ENCODE results near the gene MB.
"Not testable (repeated sequence)": the region's sequence is repeated elsewhere in the genome, so short reads cannot be mapped to it uniquely, and the experiment has no call there.

Gene MB

DNA sequence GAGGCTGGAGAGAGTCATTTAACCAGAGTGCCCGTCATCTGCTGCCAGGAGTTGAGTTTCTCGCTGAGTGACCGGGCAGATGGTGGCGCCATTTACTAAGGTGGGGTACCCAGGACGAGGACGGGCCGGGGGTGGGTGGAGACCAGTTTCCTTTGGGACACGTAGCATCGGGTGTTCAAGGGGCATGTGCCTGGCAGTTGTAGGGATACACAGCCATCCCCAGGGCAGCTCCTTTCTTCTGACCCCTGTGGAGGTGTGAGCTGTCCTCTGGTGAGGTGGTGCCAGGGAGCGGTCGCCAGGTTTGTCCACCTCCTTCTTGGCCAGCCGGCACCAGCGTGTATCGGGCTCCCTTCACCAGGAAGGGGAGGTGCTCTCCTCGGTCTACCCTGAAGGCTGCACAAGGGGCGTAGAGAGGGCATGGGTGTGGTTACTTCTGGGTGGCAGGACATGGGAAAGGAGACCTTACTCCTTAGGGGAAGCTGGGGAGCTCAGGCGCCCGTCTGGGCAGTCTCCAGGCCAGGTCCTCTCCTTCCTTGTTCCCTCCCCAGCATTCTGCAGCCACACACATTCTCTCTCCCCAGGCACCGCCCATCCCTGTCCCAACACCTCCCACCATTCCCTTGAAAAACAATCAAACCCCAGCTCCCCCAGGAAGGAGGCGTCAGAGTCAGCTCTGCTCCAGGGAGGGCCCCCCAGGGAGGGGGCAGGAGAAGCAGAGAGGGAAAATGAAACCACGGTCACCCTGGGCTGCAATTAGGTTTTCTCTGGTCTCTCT is 10.3 kb upstream of the MB start:
- ChIA-PET POLR2A (ENCODE audit: low non-redundant PET) (interaction anchor here (0.5 kb wide), 1 partner anchor 213 kb away, joined by 11 read pairs; no protein-coding TSS in a partner anchor), CTCF (interaction anchor here (0.5 to 0.8 kb wide), 4 partner anchors 59 to 288 kb away, joined by 3 to 5 read pairs (median 4); no protein-coding TSS in a partner anchor)
- peak; percentile 57 for DNase-seq (ENCODE audit: low spot score)
- peak overlapping the region; percentile 97 for H3K27ac ChIP-seq
- TF ChIP-seq, protein P1, sequence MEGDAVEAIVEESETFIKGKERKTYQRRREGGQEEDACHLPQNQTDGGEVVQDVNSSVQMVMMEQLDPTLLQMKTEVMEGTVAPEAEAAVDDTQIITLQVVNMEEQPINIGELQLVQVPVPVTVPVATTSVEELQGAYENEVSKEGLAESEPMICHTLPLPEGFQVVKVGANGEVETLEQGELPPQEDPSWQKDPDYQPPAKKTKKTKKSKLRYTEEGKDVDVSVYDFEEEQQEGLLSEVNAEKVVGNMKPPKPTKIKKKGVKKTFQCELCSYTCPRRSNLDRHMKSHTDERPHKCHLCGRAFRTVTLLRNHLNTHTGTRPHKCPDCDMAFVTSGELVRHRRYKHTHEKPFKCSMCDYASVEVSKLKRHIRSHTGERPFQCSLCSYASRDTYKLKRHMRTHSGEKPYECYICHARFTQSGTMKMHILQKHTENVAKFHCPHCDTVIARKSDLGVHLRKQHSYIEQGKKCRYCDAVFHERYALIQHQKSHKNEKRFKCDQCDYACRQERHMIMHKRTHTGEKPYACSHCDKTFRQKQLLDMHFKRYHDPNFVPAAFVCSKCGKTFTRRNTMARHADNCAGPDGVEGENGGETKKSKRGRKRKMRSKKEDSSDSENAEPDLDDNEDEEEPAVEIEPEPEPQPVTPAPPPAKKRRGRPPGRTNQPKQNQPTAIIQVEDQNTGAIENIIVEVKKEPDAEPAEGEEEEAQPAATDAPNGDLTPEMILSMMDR (conservative IDR thresholded peaks at IDR 0.05; ENCODE audit: low read depth) = peak; percentile 76

DNA sequence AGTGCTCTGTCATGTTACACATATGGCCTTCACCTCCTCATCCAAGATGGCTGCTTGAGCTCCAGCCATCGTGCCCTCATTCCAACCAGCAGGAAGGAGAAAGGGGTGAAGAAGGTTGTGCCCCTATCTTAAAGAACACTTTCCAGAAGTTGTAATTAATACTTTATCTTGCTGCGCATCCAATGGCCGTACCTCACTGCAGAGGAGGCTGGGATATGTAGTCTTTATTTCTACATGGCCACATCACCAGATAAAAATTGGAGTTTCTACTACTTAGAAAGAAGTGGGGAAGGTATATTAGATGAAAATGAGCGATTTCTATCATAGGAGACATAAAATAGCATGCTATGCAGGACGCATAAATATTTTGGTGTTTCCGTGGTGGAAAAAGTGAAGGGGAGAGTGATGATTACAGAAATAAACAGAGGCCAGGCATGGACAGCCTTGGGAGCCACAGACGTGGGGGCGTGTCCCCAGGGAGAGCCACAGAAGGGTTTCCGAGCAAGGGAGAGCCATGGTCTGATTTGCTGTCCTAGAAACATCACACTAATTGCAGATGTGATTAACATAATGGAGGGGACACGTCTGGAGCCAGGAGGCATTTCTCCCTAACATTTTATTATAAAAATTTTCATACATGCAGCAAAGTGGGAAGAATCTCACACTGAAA is 8.8 kb upstream of the MB start:
- DNase-seq (ENCODE audit: low spot score) = no peak
- POLR2A ChIA-PET (ENCODE audit: low non-redundant PET) = no interaction called here
- TF ChIP-seq, protein P1 (conservative IDR thresholded peaks at IDR 0.05; ENCODE audit: low read depth) = no peak
- no peak overlapping the region for H3K27ac ChIP-seq
- CTCF ChIA-PET = no interaction called here

DNA sequence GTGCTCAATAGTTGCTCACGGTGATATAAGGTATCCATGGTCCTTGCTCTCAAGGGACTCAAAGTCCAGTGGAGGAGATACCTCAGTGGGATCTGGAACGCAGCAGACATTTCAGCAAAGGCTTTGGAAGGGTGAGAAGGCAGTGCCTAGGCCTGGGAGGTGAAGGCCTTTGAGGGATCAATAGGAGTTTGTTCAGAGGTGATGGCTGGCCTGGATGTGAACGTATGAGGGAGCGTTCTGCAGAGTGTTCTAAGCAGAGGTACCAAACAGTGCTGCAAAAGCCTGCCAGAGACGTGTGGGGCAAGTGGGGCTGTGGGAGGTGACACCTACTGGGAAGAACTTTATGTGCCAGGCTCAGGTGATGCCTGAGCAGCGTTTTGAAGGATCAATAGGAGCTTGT is 7.4 kb upstream of the MB start:
- TF ChIP-seq, protein P1 (conservative IDR thresholded peaks at IDR 0.05; ENCODE audit: low read depth) = no peak

DNA sequence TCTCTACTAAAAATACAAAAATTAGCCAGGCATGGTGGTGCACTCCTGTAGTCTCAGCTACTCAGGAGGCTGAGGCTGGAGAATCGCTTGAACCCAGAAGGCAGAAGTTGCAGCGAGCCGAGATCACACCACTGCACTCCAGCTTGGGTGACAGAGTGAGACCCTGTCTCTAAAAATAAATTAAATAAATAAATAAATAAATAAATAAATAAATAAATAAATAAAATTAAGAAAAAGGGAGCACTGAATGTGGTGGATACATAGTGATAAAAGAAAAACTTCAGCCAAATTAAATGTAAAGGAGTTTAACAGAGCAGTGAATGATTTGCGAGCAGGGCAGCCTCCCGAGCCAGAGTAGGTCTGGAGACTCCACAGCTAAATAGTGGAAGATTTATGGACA is 6.8 kb upstream of the MB start:
- CTCF ChIA-PET; POLR2A ChIA-PET (ENCODE audit: low non-redundant PET); DNase-seq (ENCODE audit: low spot score); H3K27ac ChIP-seq: not testable (repeated sequence)

More for the DNA sequence above, 7.4 kb upstream of the MB start:
- no peak for DNase-seq (ENCODE audit: low spot score)
- ChIA-PET CTCF (no interaction called here), POLR2A (ENCODE audit: low non-redundant PET) (no interaction called here)
- no peak overlapping the region for H3K27ac ChIP-seq

DNA sequence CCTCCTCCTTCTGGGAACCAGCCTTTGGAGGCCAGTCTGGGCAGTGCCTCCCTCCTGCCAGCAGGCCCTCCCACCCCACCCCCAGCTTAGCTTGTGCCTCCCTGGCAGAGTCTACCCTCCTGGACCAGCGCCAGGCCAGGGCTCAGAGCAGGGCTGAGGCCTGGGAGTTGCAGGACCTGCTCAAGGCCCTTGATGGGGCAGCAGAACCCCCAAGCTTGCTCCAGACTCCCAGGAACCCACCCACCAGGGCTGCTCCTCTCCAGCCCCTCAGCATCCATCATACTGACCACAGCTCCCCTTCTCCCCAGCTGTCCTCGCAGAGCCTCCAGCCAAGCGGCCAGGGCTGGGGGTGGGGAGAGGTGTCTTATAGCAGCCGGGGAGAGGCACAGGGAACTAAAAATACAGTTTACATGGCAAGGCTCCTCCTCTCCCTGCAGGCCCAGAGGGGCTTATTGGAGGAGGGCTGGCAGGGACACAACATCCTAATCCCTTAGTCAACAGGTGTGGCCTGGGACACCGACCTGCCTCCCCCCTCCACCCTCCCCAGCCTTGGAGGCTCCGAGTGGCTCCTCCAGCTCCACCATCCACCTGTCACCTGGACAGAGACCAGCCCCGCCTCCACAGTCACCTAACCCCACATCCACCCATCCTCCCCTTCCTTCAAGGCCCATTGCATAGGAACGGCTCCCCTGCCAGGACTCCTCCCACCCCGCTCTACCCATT is 5.2 kb upstream of the MB start:
- peak overlapping the region; percentile 56 for H3K27ac ChIP-seq
- ChIA-PET POLR2A (ENCODE audit: low non-redundant PET) (interaction anchor here (0.6 kb wide), 1 partner anchor 131 kb away, joined by 6 read pairs; no protein-coding TSS in a partner anchor), CTCF (interaction anchor here (0.7 to 1.0 kb wide), 2 partner anchors 271 to 577 kb away, joined by 3 to 4 read pairs; no protein-coding TSS in a partner anchor)
- no peak for DNase-seq (ENCODE audit: low spot score)
- TF ChIP-seq, protein P1 (conservative IDR thresholded peaks at IDR 0.05; ENCODE audit: low read depth) = no peak

DNA sequence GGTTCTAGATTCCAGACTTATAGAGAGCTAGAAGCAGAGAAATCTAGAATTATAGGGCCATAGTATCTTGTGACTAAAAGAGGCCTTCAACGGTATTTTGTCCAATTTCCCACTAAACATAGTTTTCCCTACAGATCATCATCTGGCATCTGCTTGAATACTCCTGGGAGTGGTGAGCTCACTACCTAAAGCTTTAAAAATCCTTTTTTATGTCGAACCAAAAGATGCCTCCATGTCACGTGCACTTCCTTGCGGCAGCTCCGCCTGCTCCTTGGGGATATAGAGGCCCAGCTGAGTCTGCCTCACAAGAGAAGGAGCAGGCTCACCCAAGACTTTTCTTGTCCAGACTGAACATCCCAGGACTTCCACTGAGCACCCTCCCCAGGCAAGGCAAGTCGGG is 4.3 kb upstream of the MB start:
- ChIA-PET CTCF (interaction anchor here (0.5 to 0.7 kb wide), 3 partner anchors 130 to 578 kb away, joined by 3 to 4 read pairs (median 3); no protein-coding TSS in a partner anchor), POLR2A (ENCODE audit: low non-redundant PET) (interaction anchor here (0.6 kb wide), 1 partner anchor 130 kb away, joined by 6 read pairs; no protein-coding TSS in a partner anchor)
- TF ChIP-seq, protein P1 (conservative IDR thresholded peaks at IDR 0.05; ENCODE audit: low read depth) = no peak
- peak overlapping the region; percentile 56; the same call in 1 of the 2 replicates for H3K27ac ChIP-seq
- no peak for DNase-seq (ENCODE audit: low spot score)
